SK-N-SH (cell line): ENCODE results near the gene VGF.

Experiments used
- CHD2 ChIP-seq: fragments of 150-350 bp; IDR thresholded peaks from 2 replicates; pipeline ENCODE4 v1.6.1; 2018; ENCODE audit warnings: low read length; ENCODE audit not compliant: partially characterized antibody
- EP300 ChIP-seq, 2 experiments: IDR thresholded peaks; 2 replicates each; pipeline versions ENCODE4 v1.4.0 to v1.6.1; 2012; ENCODE audit warnings: borderline replicate concordance in 1 of 2, low read depth in 1 of 2, low read length in 1 of 2
- EZH2phosphoT487 ChIP-seq: fragments of 200-600 bp; sonication (generic); IDR thresholded peaks from 2 replicates; pipeline ENCODE4 v1.6.1; 2017; ENCODE audit warnings: low read depth, mixed run types, mild to moderate bottlenecking, antibody characterized with exemption, moderate library complexity, borderline replicate concordance
- MXI1 ChIP-seq: IDR thresholded peaks from 2 replicates; pipeline ENCODE4 v1.6.1; 2012; ENCODE audit warnings: mild to moderate bottlenecking, low read depth, low read length, improper control_type of control experiment
- POLR2AphosphoS5 ChIP-seq: IDR thresholded peaks from 2 replicates; pipeline ENCODE4 v1.6.1; 2012; ENCODE audit warnings: low read depth, low read length
- RAD21 ChIP-seq: IDR thresholded peaks from 2 replicates; pipeline ENCODE4 v1.6.1; 2012; ENCODE audit warnings: mild to moderate bottlenecking, low read length
- RCOR1 ChIP-seq: fragments of 150-350 bp; IDR thresholded peaks from 2 replicates; pipeline ENCODE4 v1.6.1; 2017; ENCODE audit warnings: antibody characterized with exemption, low read length
- RFX5 ChIP-seq: IDR thresholded peaks from 2 replicates; pipeline ENCODE4 v1.6.1; 2012; ENCODE audit warnings: mild to moderate bottlenecking, improper control_type of control experiment, low read length
- SIN3A ChIP-seq: IDR thresholded peaks from 2 replicates; pipeline ENCODE4 v1.6.1; 2012; ENCODE audit warnings: low read depth, mild to moderate bottlenecking, low read length, moderate library complexity, borderline replicate concordance
- SMC3 ChIP-seq: IDR thresholded peaks from 2 replicates; pipeline ENCODE4 v1.6.1; 2012; ENCODE audit warnings: low read depth, low read length, improper control_type of control experiment
- TAF1 ChIP-seq: IDR thresholded peaks from 2 replicates; pipeline ENCODE4 v1.6.1; 2012; ENCODE audit warnings: low read depth, mild to moderate bottlenecking, low read length, moderate library complexity, borderline replicate concordance
- TF ChIP-seq, protein P1 (sequence below): fragments of 200-600 bp; sonication (generic); IDR thresholded peaks from 2 replicates; pipeline ENCODE4 v1.6.1; 2017; ENCODE audit warnings: antibody characterized with exemption, mild to moderate bottlenecking, moderate library complexity
- TF ChIP-seq, protein P2 (sequence below): IDR thresholded peaks from 2 replicates; pipeline ENCODE4 v1.4.0; 2012; ENCODE audit warnings: low read depth

DNA sequence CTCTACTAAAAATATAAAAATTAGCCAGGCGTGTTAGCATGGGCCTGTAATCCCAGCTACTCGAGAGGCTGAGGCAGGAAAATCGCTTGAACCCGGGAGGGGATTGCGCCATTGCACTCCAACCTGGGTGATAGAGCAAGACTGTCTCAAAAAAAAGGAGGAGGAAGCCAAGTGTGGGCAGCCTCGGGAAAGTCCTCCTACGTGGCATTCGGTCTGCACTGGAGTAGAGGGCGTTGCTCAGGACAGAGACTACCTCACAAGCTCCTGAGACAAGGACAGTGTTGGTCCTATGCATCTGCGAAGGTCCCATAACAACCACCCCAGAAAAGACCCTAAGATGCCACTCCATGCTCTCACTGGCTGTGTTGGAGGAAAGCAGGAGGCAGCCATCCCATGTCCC lies 48.5 kb downstream of the VGF start:
- no peak for TF ChIP-seq MXI1
- TF ChIP-seq, protein P1, sequence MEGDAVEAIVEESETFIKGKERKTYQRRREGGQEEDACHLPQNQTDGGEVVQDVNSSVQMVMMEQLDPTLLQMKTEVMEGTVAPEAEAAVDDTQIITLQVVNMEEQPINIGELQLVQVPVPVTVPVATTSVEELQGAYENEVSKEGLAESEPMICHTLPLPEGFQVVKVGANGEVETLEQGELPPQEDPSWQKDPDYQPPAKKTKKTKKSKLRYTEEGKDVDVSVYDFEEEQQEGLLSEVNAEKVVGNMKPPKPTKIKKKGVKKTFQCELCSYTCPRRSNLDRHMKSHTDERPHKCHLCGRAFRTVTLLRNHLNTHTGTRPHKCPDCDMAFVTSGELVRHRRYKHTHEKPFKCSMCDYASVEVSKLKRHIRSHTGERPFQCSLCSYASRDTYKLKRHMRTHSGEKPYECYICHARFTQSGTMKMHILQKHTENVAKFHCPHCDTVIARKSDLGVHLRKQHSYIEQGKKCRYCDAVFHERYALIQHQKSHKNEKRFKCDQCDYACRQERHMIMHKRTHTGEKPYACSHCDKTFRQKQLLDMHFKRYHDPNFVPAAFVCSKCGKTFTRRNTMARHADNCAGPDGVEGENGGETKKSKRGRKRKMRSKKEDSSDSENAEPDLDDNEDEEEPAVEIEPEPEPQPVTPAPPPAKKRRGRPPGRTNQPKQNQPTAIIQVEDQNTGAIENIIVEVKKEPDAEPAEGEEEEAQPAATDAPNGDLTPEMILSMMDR = no peak
- no peak for TF ChIP-seq EP300 (IDR thresholded peaks at IDR 0.05; ENCODE audit: borderline replicate concordance in 1 of 2, low read depth in 1 of 2, low read length in 1 of 2)
- TF ChIP-seq CHD2 = no peak
- TF ChIP-seq, protein P2, sequence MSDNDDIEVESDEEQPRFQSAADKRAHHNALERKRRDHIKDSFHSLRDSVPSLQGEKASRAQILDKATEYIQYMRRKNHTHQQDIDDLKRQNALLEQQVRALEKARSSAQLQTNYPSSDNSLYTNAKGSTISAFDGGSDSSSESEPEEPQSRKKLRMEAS = no peak
- no peak for TF ChIP-seq POLR2AphosphoS5
- no peak for TF ChIP-seq EZH2phosphoT487
- TF ChIP-seq RAD21 = no peak
- TF ChIP-seq SIN3A = no peak
- no peak for TF ChIP-seq SMC3
- TF ChIP-seq RCOR1 = no peak
- no peak for TF ChIP-seq TAF1
- TF ChIP-seq RFX5 = no peak
